HepG2 (cell line): ENCODE measurements around the gene C14orf93. TPM values are rescaled to one million over a fixed set of nuclear protein-coding genes. Genes with fewer than 3 reads are reported as not detected.

Experiments
- ASH2L ChIP-seq: fragments of 300-600, 200-600 bp; sonication (generic); IDR thresholded peaks from 2 replicates; pipeline ENCODE4 v1.7.0; 2017; ENCODE audit warnings: low read depth, mild to moderate bottlenecking, moderate library complexity, mixed read lengths, low read length; ENCODE audit not compliant: insufficient read length
- EZH2 ChIP-seq: conservative IDR thresholded peaks from 2 replicates; pipeline ENCODE4 v1.6.1; 2012; ENCODE audit warnings: mild to moderate bottlenecking, low read depth, low read length, moderate library complexity
- GATAD2A ChIP-seq: IDR thresholded peaks from 2 replicates; pipeline ENCODE4 v1.6.1; 2016
- HDAC2 ChIP-seq: sonication (generic); formaldehyde crosslinking; IDR thresholded peaks from 2 replicates; pipeline ENCODE4 v1.4.0; 2020; ENCODE audit warnings: missing genetic modification reagents
- HHEX ChIP-seq: IDR thresholded peaks from 2 replicates; pipeline ENCODE4 v1.6.1; 2016; ENCODE audit warnings: control low read depth
- HIVEP1 ChIP-seq: sonication (generic); formaldehyde crosslinking; IDR thresholded peaks from 2 replicates; pipeline ENCODE4 v1.4.0; 2020; ENCODE audit warnings: mild to moderate bottlenecking, missing genetic modification reagents
- KDM4B ChIP-seq: sonication (generic); formaldehyde crosslinking; IDR thresholded peaks from 2 replicates; pipeline ENCODE4 v1.4.0; 2020; ENCODE audit warnings: missing genetic modification reagents
- MYNN ChIP-seq: sonication (generic); formaldehyde crosslinking; IDR thresholded peaks from 2 replicates; pipeline ENCODE4 v1.4.0; 2020; ENCODE audit warnings: mild to moderate bottlenecking, low read depth, missing genetic modification reagents
- PRMT3 ChIP-seq: sonication (generic); formaldehyde crosslinking; IDR thresholded peaks from 2 replicates; pipeline ENCODE4 v1.8.1; 2022; ENCODE audit warnings: low read depth, mild to moderate bottlenecking, moderate library complexity, missing genetic modification reagents, borderline replicate concordance
- PTBP1 ChIP-seq: fragments of 200-400 bp; formaldehyde crosslinking; IDR thresholded peaks from 2 replicates; pipeline ENCODE4 v1.6.1; 2018; ENCODE audit warnings: low read length, low read depth; ENCODE audit not compliant: poor library complexity, severe bottlenecking
- RORA ChIP-seq: sonication (generic); formaldehyde crosslinking; IDR thresholded peaks from 2 replicates; pipeline ENCODE4 v1.5.0; 2020; ENCODE audit warnings: mild to moderate bottlenecking, missing genetic modification reagents, moderate library complexity
- SIN3A ChIP-seq: IDR thresholded peaks from 2 replicates; pipeline ENCODE4 v1.6.1; 2011; ENCODE audit warnings: low read depth, mild to moderate bottlenecking, control low read depth, low read length, borderline replicate concordance
- SMARCE1 ChIP-seq: fragments of 450-650 bp; IDR thresholded peaks from 2 replicates; pipeline ENCODE4 v1.6.1; 2017; ENCODE audit warnings: borderline replicate concordance
- XRCC5 ChIP-seq: fragments of 200-400 bp; formaldehyde crosslinking; optimal IDR thresholded peaks from 2 replicates; pipeline ENCODE3; 2017; ENCODE audit warnings: mild to moderate bottlenecking, low read length
- ZNF335 ChIP-seq: sonication (generic); formaldehyde crosslinking; IDR thresholded peaks from 2 replicates; pipeline ENCODE4 v1.4.0; 2020; ENCODE audit warnings: missing genetic modification reagents
- ZNF772 ChIP-seq: sonication (generic); formaldehyde crosslinking; IDR thresholded peaks from 2 replicates; pipeline ENCODE4 v1.5.0; 2020; ENCODE audit warnings: mild to moderate bottlenecking, missing genetic modification reagents
- polyA plus RNA-seq, 8 experiments: library from polyadenylated mRNA; depleted of rRNA in 3 of 8; stranded (reverse) in 7 of 8; unstranded in 1 of 8; fragments of >200 nt; fragmentation: Illumina TruSeq in 4 of 8; extraction: Trizol in 4 of 8; gene quantifications; 2 replicates each; pipeline versions ENCODE4 v1.2.1 to v1.2.3, GENCODE V29; 2011 to 2016; ENCODE audit warnings: low read depth in 4 of 8, missing spikeins in 1 of 8, mixed read lengths in 1 of 8; ENCODE audit not compliant: insufficient read depth in 1 of 8
- total RNA-seq, 5 experiments: library from RNA; depleted of rRNA; stranded (reverse); fragments of >200 nt; fragmentation: Illumina TruSeq; extraction: Trizol; gene quantifications; 2 replicates each; pipeline ENCODE4 v1.2.3, GENCODE V29; 2016; ENCODE audit warnings: low read depth in 1 of 5
- TF ChIP-seq, protein P1 (sequence below): IDR thresholded peaks from 2 replicates; pipeline ENCODE4 v1.6.1; 2016; ENCODE audit warnings: low read depth
- TF ChIP-seq, protein P2 (sequence below): sonication (generic); formaldehyde crosslinking; IDR thresholded peaks from 2 replicates; pipeline ENCODE4 v1.5.1; 2020; ENCODE audit warnings: missing genetic modification reagents, mild to moderate bottlenecking, borderline replicate concordance
- TF ChIP-seq, protein P3 (sequence below): sonication (generic); formaldehyde crosslinking; IDR thresholded peaks from 2 replicates; pipeline ENCODE4 v1.5.1; 2020; ENCODE audit warnings: mild to moderate bottlenecking, missing genetic modification reagents, moderate library complexity
- TF ChIP-seq, protein P4 (sequence below): sonication (generic); formaldehyde crosslinking; IDR thresholded peaks from 2 replicates; pipeline ENCODE4 v1.4.0; 2020; ENCODE audit warnings: missing genetic modification reagents, borderline replicate concordance

C14orf93 gene
- total and polyA plus RNA-seq, 2 of the 13 experiments (the other 11 are each of a cell fraction or from before 2014, with no cell fraction given), result 11.4 to 22.5 TPM

DNA sequence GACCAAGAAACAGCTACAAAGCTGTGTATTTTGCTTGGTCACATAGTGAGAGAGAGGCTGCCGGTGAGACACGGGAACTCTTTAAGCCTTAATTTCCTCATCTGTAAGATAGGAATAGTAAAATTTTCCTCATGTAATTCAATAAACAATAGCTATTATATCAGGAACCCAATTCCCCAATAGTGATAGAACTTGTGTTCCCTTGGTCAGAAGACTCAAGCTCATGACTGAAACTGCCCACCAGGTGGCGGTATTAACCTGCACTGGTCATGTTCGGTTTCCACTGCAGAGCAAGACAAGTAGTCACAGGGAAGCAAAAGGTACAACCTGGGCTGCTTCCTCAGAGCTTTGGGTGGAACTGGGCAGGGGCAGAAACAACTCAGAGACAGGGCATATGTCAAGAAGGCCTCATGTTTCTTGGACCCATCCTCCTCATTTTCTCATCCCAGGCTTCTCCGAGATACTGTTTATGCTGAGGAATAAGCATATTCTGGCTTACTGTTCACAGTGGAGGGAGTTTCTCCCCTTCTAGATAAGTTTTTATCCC is 23.4 kb downstream of the C14orf93 start (continued):
- peak; percentile 70 for TF ChIP-seq GATAD2A
- TF ChIP-seq, protein P1, sequence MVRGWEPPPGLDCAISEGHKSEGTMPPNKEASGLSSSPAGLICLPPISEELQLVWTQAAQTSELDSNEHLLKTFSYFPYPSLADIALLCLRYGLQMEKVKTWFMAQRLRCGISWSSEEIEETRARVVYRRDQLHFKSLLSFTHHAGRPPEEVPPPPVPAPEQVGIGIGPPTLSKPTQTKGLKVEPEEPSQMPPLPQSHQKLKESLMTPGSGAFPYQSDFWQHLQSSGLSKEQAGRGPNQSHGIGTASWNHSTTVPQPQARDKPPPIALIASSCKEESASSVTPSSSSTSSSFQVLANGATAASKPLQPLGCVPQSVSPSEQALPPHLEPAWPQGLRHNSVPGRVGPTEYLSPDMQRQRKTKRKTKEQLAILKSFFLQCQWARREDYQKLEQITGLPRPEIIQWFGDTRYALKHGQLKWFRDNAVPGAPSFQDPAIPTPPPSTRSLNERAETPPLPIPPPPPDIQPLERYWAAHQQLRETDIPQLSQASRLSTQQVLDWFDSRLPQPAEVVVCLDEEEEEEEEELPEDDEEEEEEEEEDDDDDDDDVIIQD, result peak; percentile 80; the same call in 1 of the 2 replicates
- TF ChIP-seq, protein P2, sequence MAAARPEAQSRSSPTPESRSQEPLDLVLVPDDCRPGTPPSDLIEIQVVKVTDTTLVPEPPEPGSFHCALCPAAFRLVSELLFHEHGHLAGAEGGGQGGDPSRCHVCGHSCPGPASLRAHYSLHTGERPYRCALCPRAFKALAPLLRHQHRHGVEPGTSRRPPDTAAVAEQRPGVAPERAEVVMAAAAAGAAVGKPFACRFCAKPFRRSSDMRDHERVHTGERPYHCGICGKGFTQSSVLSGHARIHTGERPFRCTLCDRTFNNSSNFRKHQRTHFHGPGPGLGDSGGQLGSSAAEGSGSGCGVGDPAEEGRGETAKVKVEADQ (CRISPR knock-in tag), result 0 out of 2 replicates have a peak, but pooled peaks have one; percentile 41
- TF ChIP-seq ASH2L, result peak; percentile 20
- TF ChIP-seq ZNF335, result peak; percentile 81
- no peak for TF ChIP-seq EZH2
- TF ChIP-seq, protein P3, sequence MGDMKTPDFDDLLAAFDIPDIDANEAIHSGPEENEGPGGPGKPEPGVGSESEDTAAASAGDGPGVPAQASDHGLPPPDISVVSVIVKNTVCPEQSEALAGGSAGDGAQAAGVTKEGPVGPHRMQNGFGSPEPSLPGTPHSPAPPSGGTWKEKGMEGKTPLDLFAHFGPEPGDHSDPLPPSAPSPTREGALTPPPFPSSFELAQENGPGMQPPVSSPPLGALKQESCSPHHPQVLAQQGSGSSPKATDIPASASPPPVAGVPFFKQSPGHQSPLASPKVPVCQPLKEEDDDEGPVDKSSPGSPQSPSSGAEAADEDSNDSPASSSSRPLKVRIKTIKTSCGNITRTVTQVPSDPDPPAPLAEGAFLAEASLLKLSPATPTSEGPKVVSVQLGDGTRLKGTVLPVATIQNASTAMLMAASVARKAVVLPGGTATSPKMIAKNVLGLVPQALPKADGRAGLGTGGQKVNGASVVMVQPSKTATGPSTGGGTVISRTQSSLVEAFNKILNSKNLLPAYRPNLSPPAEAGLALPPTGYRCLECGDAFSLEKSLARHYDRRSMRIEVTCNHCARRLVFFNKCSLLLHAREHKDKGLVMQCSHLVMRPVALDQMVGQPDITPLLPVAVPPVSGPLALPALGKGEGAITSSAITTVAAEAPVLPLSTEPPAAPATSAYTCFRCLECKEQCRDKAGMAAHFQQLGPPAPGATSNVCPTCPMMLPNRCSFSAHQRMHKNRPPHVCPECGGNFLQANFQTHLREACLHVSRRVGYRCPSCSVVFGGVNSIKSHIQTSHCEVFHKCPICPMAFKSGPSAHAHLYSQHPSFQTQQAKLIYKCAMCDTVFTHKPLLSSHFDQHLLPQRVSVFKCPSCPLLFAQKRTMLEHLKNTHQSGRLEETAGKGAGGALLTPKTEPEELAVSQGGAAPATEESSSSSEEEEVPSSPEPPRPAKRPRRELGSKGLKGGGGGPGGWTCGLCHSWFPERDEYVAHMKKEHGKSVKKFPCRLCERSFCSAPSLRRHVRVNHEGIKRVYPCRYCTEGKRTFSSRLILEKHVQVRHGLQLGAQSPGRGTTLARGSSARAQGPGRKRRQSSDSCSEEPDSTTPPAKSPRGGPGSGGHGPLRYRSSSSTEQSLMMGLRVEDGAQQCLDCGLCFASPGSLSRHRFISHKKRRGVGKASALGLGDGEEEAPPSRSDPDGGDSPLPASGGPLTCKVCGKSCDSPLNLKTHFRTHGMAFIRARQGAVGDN (CRISPR knock-in tag), result no peak
- peak; percentile 89 for TF ChIP-seq XRCC5
- no peak for TF ChIP-seq SMARCE1
- 0 out of 2 replicates have a peak, but pooled peaks have one; percentile 68 for TF ChIP-seq MYNN
- TF ChIP-seq PTBP1, result no peak
- TF ChIP-seq HDAC2 (CRISPR knock-in tag), result peak; percentile 55; the same call in 1 of the 2 replicates
- no peak for TF ChIP-seq SIN3A
- TF ChIP-seq, protein P4, sequence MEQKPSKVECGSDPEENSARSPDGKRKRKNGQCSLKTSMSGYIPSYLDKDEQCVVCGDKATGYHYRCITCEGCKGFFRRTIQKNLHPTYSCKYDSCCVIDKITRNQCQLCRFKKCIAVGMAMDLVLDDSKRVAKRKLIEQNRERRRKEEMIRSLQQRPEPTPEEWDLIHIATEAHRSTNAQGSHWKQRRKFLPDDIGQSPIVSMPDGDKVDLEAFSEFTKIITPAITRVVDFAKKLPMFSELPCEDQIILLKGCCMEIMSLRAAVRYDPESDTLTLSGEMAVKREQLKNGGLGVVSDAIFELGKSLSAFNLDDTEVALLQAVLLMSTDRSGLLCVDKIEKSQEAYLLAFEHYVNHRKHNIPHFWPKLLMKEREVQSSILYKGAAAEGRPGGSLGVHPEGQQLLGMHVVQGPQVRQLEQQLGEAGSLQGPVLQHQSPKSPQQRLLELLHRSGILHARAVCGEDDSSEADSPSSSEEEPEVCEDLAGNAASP (CRISPR knock-in tag), result no peak
- no peak for TF ChIP-seq RORA (CRISPR knock-in tag)
- TF ChIP-seq ZNF772 (CRISPR knock-in tag), result peak; percentile 49; the same call in 1 of the 2 replicates
- TF ChIP-seq PRMT3 (CRISPR knock-in tag), result no peak
- no peak for TF ChIP-seq HHEX (CRISPR knock-in tag)
- TF ChIP-seq KDM4B (CRISPR knock-in tag), result 0 out of 2 replicates have a peak, but pooled peaks have one; percentile 43
- no peak for TF ChIP-seq HIVEP1 (CRISPR knock-in tag)
